Activated CD8-positive, alpha-beta T cell treated with anti-CD3 and anti-CD28 coated beads, Interleukin-2, amount 10 ng/mL, durations not matched to agents 7 days and 5 days (primary cell): ENCODE measurements around the gene KRTAP4-16. TPM values are rescaled to one million over a fixed set of nuclear protein-coding genes. Genes with fewer than 3 reads are reported as not detected.
"Not testable (repeated sequence)": the region's sequence is repeated elsewhere in the genome, so short reads cannot be mapped to it uniquely, and the experiment has no call there.

Source experiments
- ATAC-seq: fragments of 150-1000 bp; cut with Tn5 transposase; one replicate; pipeline ENCODE4 v1.10.0; 2021; ENCODE audit warnings: moderate library complexity
- CTCF ChIA-PET: fragments of 350-600 bp; sonication (Branson Sonifier 250); formaldehyde crosslinking; loops from one replicate; lab custom pipeline; 2021; ENCODE audit warnings: antibody characterized with exemption; lab: Charles Lee
- POLR2A ChIA-PET: fragments of 350-600 bp; sonication (Branson Sonifier 250); formaldehyde crosslinking; loops from one replicate; lab custom pipeline; 2021; ENCODE audit warnings: antibody characterized with exemption; lab: Charles Lee
- DNase-seq: peaks from one replicate; pipeline ENCODE4 v3.0.0-alpha.2; 2020
- H3K27ac Mint-ChIP-seq: one replicate; pipeline ENCODE4 v1.8.0; 2021; ENCODE audit warnings: mild to moderate bottlenecking, mixed read lengths
- H3K27me3 Mint-ChIP-seq: one replicate; pipeline ENCODE4 v1.8.0; 2021; ENCODE audit warnings: low read depth, mixed read lengths
- H3K36me3 Mint-ChIP-seq: one replicate; pipeline ENCODE4 v1.8.0; 2021; ENCODE audit warnings: low read depth, mixed read lengths
- H3K4me1 Mint-ChIP-seq: one replicate; pipeline ENCODE4 v1.8.0; 2021; ENCODE audit warnings: low read depth, mixed read lengths
- H3K4me3 Mint-ChIP-seq: one replicate; pipeline ENCODE4 v1.8.0; 2021; ENCODE audit warnings: mild to moderate bottlenecking, mixed read lengths
- H3K9me3 Mint-ChIP-seq: one replicate; pipeline ENCODE4 v1.8.0; 2022; ENCODE audit warnings: mixed read lengths; ENCODE audit not compliant: insufficient read depth
- total RNA-seq, 2 experiments: library from RNA; stranded (reverse); gene quantifications; one replicate each; pipeline ENCODE4 v1.2.3, GENCODE V29; 2021

KRTAP4-16 gene
- total RNA-seq, 2 experiments from 2014 or later: not detected

DNA sequence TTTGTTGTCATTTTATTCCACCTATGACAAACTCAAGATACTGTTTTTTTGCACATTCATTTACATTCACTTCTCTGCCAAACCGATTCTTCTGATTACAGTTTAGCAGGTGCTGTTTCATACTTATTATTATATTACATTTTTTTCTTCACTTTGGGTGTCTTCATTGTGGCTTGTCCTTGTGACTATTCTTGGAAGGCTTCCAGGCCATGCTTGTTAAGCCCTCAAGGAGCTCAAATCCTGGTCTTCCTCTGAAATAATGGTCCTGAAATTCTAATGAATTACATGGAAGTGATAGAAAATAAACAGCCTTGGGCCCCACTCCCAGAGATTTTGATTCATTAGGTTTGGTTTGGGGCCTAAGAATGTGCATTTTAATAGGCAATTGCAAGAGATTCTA is 37.7 kb downstream of the KRTAP4-16 start:
- no peak overlapping the region for H3K27ac Mint-ChIP-seq
- CTCF ChIA-PET: no interaction called here
- H3K4me3 Mint-ChIP-seq: no peak overlapping the region
- H3K27me3 Mint-ChIP-seq: peaks cover 23% of the 10 kb centered on the region
- DNase-seq: no peak
- no peaks in the 10 kb centered on the region for H3K9me3 Mint-ChIP-seq
- POLR2A ChIA-PET: no interaction called here
- no peak for ATAC-seq
- no peaks in the 10 kb centered on the region for H3K36me3 Mint-ChIP-seq
- peaks cover 2% of the 10 kb centered on the region for H3K4me1 Mint-ChIP-seq

DNA sequence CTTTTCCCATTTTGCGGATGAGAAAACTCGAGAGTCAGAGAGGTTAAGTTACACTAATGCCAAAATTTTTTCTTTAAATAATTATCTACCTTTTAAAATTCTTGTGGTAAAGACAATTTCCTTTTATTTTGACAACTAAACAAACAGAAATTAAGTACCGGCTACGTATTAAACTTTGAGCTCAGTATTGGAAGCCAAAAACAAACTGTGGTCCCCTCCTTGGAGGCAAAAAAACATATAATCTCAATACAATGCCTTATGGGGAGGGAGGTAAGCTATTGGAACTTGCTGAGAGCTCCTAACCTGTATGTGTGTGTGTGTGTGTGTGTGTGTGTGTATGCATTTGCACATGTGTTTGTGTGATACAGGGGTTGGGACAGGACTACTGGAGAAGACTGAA is 38.6 kb downstream of the KRTAP4-16 start:
- no peaks in the 10 kb centered on the region for H3K9me3 Mint-ChIP-seq
- CTCF ChIA-PET: no interaction called here
- POLR2A ChIA-PET: no interaction called here
- no peaks in the 10 kb centered on the region for H3K36me3 Mint-ChIP-seq
- peaks cover 28% of the 10 kb centered on the region for H3K27me3 Mint-ChIP-seq
- no peak for ATAC-seq
- H3K4me3 Mint-ChIP-seq: no peak overlapping the region
- no peak for DNase-seq
- no peak overlapping the region for H3K27ac Mint-ChIP-seq
- no peaks in the 10 kb centered on the region for H3K4me1 Mint-ChIP-seq

DNA sequence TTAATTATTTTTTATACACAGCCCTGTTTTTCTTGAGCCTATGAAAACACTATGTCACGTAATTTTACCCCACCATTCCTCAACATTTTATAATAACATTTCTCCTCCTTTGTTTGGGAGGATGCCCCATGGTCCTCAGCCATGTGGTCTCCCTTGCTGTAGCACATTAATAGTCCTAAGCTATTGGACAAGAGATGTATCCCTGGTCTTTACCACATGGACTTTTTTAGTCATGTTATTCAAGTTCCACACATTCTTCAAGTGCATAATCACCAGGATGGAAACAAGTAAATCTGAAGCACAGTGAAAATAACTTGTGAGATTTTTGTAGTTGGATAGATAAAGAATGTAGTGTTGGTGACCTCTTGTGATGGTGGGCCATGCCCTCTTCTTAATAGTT is 40.0 kb downstream of the KRTAP4-16 start:
- ATAC-seq (no peak), DNase-seq (no peak)
- Mint-ChIP-seq H3K4me3 (no peak overlapping the region), H3K9me3 (no peaks in the 10 kb centered on the region), H3K36me3 (no peaks in the 10 kb centered on the region), H3K4me1 (no peaks in the 10 kb centered on the region), H3K27ac (no peak overlapping the region), H3K27me3 (peaks cover 36% of the 10 kb centered on the region)
- ChIA-PET POLR2A (no interaction called here), CTCF (no interaction called here)

DNA sequence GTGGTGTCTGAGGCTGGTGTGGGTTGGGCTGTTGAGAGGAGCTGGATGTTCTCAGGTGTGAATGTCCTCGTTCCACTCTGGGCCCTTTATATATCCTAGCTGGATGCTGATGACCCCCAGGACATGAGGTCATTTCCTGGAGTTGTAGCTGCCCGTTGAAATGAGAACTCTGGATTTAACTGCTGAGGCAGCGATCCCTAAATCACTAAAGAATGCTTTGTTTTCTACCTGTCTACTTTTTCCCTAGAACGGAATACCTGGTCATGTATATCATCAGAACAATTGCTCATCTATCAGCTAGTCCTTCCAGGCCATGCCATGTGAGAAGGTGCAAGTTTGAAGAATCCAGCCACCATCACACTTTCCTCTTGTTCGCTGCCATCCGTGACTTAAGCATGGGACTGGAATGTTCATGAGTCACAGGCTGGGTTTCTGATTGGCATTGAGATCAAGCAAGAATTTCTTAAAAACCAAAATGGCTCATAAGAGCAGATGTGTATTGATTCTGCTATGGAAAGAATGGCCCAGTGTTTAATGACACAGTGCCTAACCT is 41.9 kb downstream of the KRTAP4-16 start, which contains the start of gene KRTAP2-3:
KRTAP2-3 (minus strand) TSS at position 63 of the 553 bp plus-strand sequence. CDS start 64 bp downstream, outside the sequence.
- ATAC-seq (no peak), DNase-seq (no peak)
- H3K4me1 Mint-ChIP-seq: no peaks in the 10 kb centered on the region
- no peaks in the 10 kb centered on the region for H3K36me3 Mint-ChIP-seq
- no peaks in the 10 kb centered on the region for H3K9me3 Mint-ChIP-seq
- CTCF ChIA-PET: no interaction called here
- no peak within 1 kb of the TSS for H3K4me3 Mint-ChIP-seq
- POLR2A ChIA-PET: no interaction called here
- no peak within 1 kb of the TSS for H3K27ac Mint-ChIP-seq
- peaks cover 37% of the 10 kb centered on the region for H3K27me3 Mint-ChIP-seq

DNA sequence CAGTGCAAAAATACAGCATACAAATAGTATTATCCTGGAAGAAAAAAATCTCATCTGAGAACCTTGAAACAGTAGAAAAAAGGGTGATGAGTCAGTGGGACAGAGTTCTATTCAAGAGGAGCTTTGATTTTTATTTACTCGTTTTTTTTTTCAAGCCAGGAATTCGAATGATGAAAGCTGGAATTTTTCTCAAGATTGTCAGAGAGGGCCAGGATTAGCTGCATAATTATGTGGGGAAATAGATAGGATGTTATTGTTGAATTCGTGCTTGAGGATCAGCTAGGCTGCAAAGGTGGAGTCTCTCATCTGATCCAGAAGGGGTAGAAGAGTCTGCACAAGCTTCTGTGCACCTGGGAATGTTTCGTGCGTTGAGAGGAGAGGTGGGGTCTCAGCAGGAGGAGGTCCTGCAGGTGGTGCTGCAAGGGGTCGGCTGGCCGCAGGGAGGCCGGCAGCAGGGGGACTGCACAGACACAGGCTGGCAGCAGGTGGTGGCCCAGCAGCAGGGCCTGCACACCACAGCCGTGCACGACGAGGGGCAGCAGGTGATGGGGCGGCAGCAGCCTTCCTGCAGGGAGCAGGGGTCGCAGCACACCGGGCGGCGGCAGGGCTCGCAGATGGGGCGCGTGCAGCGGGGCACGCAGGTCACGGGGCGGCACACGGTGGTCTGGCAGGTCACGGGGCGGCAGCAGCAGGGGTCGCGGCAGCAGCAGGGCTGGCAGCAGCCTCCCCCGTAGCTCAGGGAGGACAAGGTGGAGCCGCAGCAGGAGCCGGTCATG is 42.5 kb downstream of the KRTAP4-16 start:
- H3K27ac Mint-ChIP-seq, H3K4me3 Mint-ChIP-seq, H3K4me1 Mint-ChIP-seq, POLR2A ChIA-PET, H3K36me3 Mint-ChIP-seq, CTCF ChIA-PET, H3K9me3 Mint-ChIP-seq, ATAC-seq, DNase-seq: not testable (repeated sequence)
- peaks cover 37% of the 10 kb centered on the region for H3K27me3 Mint-ChIP-seq

DNA sequence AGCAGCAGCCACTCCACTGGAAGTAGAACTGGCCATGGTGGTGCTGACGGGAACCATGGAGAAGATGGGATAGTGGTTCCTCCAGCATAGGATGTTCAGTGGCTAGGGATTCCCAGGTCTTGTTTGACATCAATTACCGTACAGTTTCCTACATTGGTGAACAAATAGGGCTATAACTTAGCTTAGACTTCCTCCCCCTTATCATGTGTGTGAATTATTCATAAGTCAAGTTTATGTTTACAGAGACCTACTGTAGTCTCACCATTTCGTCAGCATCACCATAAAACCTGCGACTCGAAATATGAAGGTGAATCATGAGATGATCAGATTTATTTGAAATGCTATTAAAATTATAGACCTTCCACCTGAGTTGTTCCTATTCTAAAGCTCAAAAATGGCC is 43.3 kb downstream of the KRTAP4-16 start:
- CTCF ChIA-PET: no interaction called here
- no peak overlapping the region for H3K4me3 Mint-ChIP-seq

DNA sequence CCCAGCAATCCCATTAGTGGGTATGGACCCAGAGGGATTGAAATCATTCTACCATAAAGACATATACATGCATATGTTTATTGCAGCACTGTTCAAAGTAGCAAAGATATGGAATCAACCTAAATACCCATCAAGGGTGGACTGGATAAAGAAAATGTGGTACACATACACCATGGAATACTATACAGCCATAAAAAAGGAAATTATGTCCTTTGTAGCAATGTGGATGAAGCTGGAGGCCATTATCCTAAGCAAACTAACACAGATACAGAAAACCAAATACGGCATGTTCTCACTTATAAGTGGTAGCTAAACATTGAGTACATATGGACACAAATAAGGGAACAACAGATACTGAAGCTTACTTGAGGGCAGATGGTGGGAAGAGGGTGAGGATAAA is 44.5 kb downstream of the KRTAP4-16 start:
- H3K36me3 Mint-ChIP-seq: no peaks in the 10 kb centered on the region
- H3K27me3 Mint-ChIP-seq: peaks cover 40% of the 10 kb centered on the region

More for the DNA sequence above, 43.3 kb downstream of the KRTAP4-16 start:
- H3K27ac Mint-ChIP-seq: no peak overlapping the region
- no peaks in the 10 kb centered on the region for H3K36me3 Mint-ChIP-seq
- no peaks in the 10 kb centered on the region for H3K4me1 Mint-ChIP-seq
- H3K9me3 Mint-ChIP-seq: no peaks in the 10 kb centered on the region
- peaks cover 37% of the 10 kb centered on the region for H3K27me3 Mint-ChIP-seq
- ATAC-seq (no peak), DNase-seq (no peak)
- POLR2A ChIA-PET: interaction anchor here (1.2 kb wide), 1 partner anchor 11 kb away, joined by 3 read pairs; the partner anchor contains the start of gene KRTAP2-1

DNA sequence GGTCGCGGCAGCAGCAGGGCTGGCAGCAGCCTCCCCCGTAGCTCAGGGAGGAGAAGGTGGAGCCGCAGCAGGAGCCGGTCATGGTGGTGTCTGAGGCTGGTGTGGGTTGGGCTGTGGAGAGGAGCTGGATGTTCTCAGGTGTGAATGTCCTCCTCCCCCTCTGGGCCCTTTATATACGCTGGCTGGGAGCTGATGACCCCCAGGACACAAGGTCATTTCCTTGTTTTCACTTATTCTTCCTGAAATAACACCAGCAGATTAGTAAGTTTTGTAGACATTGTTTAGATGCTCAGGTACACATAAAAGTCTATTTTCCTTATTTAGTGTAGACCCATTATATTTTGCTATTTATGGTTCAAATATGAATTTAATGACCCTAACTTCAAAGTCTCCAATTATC is 46.9 kb downstream of the KRTAP4-16 start, which contains the start of gene KRTAP2-2:
KRTAP2-2 (minus strand) TSS at position 101 of the 400 bp plus-strand sequence; CDS start at position 82, 19 bp downstream.
- DNase-seq, ATAC-seq, H3K4me3 Mint-ChIP-seq, H3K9me3 Mint-ChIP-seq, POLR2A ChIA-PET, CTCF ChIA-PET, H3K27ac Mint-ChIP-seq, H3K36me3 Mint-ChIP-seq, H3K4me1 Mint-ChIP-seq: not testable (repeated sequence)
- H3K27me3 Mint-ChIP-seq: peaks cover 34% of the 10 kb centered on the region

More for the DNA sequence above, 44.5 kb downstream of the KRTAP4-16 start:
- Mint-ChIP-seq H3K27ac (no peak overlapping the region), H3K9me3 (no peaks in the 10 kb centered on the region), H3K4me1 (no peaks in the 10 kb centered on the region), H3K4me3 (no peak overlapping the region)
- DNase-seq (no peak), ATAC-seq (no peak)
- POLR2A ChIA-PET: interaction anchor here (1.2 kb wide), 1 partner anchor 10 kb away, joined by 3 read pairs; the partner anchor contains the start of gene KRTAP2-1
- CTCF ChIA-PET: no interaction called here

DNA sequence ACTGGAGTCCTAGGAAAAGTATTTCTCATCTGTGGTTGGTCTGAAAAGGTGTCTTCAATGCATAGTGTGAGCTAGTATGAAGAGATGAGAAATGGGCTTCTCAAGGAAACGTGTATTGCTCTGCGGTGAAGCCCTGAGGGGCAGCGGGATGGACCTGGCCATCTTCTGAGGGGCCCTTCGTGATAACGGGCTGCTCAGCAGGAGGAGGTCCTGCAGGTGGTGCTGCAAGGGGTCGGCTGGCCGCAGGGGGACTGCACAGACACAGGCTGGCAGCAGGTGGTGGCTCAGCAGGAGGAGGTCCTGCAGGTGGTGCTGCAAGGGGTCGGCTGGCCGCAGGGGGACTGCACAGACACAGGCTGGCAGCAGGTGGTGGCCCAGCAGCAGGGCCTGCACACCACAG is 47.5 kb downstream of the KRTAP4-16 start:
- H3K27ac Mint-ChIP-seq, H3K9me3 Mint-ChIP-seq, CTCF ChIA-PET, POLR2A ChIA-PET, H3K4me1 Mint-ChIP-seq, H3K4me3 Mint-ChIP-seq, ATAC-seq, DNase-seq, H3K36me3 Mint-ChIP-seq: not testable (repeated sequence)
- H3K27me3 Mint-ChIP-seq: peaks cover 33% of the 10 kb centered on the region

DNA sequence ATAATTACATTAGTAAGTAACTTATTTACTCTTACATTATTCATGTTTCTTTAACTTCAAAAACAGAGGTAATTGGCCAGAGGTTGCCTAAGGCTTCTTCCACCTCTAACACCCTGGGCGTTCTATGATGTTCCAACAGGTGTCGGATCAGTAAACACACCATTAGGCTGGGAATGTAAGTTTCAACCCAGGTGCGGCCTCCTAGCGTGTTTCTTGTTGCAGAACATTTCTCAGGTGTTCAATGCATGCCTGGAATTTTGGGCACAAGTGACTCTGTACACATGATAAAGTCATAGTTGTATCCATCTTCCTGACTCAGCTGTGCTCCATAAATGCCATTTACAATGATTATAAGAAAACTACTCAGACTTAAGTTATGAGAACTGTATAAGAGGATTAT is 48.0 kb downstream of the KRTAP4-16 start:
- Mint-ChIP-seq H3K4me1 (no peaks in the 10 kb centered on the region), H3K4me3 (no peak overlapping the region), H3K9me3 (no peaks in the 10 kb centered on the region), H3K27me3 (peaks cover 31% of the 10 kb centered on the region), H3K27ac (no peak overlapping the region), H3K36me3 (no peaks in the 10 kb centered on the region)
- DNase-seq (no peak), ATAC-seq (no peak)
- POLR2A ChIA-PET: no interaction called here
- CTCF ChIA-PET: no interaction called here

DNA sequence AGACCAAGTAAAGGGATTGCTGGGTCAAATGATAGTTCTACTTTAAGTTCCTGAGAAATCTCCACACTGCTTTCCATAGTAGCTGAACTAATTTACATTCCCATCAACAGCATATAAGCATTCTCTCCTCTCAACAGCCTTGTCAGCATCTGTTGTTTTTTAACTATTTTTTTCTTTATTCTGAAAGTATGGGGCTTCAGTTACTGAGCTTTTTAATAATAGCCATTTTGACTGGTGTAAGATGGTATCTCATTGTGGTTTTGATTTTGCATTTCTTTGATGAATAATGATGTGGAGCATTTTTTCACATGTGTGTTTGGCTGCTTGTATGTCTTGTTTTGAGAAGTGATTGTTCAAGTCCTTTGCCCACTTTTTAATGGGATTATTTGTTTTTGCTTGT is 49.4 kb downstream of the KRTAP4-16 start:
- CTCF ChIA-PET: no interaction called here
- Mint-ChIP-seq H3K27me3 (peaks cover 28% of the 10 kb centered on the region), H3K4me3 (no peak overlapping the region), H3K4me1 (no peaks in the 10 kb centered on the region), H3K27ac (no peak overlapping the region), H3K9me3 (no peaks in the 10 kb centered on the region), H3K36me3 (no peaks in the 10 kb centered on the region)
- POLR2A ChIA-PET: no interaction called here
- no peak for DNase-seq
- ATAC-seq: no peak
